HG03064 (cell line): ENCODE results near the gene OR2B2.
"Not testable (repeated sequence)": the region's sequence is repeated elsewhere in the genome, so short reads cannot be mapped to it uniquely, and the experiment has no call there.

Source experiments
- ATAC-seq: cut with Tn5 transposase; IDR thresholded peaks from one replicate; pipeline ENCODE4 v1.9.1; 2021; ENCODE audit warnings: low read depth; ENCODE audit not compliant: unreplicated experiment

OR2B2 gene

GRCh38 chr6:27911956-27912446 lies at the start of gene OR2B2:
Gene OR2B2, minus strand, starts transcription at chr6:27912396. Its CDS starts 77 bp downstream, at chr6:27912319.
- ATAC-seq, result no peak

- ATAC-seq, result no peak
Observed at GRCh38 chr6:27957516-27957915, 45.3 kb upstream of the OR2B2 start.

DNA sequence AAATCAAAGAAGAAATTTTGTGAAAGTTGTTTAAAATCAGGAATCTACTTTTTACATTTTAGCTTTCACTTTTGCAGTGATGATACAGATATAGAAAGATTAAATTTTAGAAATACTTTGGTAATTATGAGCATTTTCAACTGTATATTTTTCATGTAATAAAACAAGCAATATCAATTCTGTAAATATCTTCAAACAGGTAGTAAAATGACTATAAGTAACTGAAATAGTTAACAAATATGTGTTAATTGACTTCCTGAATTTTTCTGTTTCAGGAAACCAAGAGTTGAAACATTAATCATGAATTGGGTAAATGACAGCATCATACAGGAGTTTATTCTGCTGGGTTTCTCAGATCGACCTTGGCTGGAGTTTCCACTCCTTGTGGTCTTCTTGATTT lies 44.7 kb upstream of the OR2B2 start, which contains the start of gene OR2B6:
Gene OR2B6, plus strand, starts transcription at position 301 of the 400 bp plus-strand sequence. Its CDS starts 0 bp downstream, at position 301.
- no peak for ATAC-seq

DNA sequence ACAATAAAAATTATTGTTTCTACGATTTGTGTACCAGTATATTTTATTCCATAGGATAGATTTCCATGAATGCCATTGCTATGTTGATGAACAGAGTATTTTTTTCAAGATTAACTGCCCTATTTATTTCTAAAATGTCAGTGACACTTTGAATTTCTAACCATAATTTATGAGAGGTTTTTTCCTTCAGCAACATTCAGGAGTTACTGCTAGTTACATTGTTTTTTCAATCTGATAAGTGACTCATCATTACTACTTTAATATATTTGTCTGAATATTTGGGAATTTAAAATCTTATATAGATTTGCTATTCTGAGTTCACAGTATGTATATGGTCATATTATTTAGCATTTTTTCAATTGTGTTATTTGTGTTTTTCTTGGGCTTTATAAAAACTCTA lies 38.8 kb upstream of the OR2B2 start:
- no peak for ATAC-seq

DNA sequence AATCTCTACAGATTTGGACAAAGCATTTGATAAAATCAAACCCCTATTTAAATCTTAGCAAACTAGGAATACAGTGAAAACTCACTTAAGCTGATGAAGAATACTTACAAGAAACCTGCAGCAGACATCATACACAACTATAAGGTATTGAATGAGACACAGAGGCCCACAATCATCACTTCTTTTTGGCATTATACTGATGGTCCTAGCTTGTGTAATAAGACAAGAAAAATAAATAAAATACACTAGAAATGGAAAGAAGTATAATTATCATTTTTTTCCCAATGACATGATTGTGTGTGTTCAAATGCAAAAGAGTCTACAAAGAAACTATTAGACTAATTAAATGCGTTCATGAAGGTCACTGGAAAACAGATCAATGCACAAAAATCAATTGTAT lies 36.0 kb upstream of the OR2B2 start:
- ATAC-seq, result no peak

DNA sequence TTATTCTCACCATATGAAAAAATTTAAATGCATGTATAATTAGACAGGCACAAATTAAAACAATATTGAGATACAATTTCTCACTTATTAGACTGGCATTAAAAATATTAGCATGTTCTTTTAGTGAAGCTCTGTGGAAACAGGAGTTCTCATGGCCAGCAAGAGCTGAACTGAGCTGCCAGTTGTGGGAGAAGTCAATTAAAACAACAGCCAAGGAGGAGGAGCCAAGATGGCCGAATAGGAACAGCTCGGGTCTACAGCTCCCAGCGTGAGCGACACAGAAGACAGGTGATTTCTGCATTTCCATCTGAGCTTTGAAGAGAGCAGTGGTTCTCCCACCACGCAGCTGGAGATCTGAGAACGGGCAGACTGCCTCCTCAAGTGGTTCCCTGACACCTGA lies 30.9 kb upstream of the OR2B2 start:
- ATAC-seq, result not testable (repeated sequence)

DNA sequence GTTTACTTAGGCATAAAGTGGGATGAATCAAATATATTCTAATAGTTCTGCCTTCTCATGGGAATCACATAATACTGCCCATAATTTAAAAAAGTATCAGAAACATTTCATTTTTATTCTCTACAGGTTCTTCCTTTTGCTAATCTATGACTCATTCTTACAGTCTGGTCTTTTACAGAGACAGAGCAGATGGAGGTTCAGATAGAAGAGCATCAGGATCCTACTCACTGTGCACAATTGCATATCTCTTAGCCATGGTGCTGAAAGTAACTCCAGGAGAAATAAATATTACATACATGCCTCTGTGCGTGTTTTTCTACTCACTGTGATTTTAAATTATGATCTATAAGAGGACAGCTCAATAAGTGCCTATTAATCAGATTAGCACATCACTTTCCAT lies 28.6 kb upstream of the OR2B2 start:
- no peak for ATAC-seq

DNA sequence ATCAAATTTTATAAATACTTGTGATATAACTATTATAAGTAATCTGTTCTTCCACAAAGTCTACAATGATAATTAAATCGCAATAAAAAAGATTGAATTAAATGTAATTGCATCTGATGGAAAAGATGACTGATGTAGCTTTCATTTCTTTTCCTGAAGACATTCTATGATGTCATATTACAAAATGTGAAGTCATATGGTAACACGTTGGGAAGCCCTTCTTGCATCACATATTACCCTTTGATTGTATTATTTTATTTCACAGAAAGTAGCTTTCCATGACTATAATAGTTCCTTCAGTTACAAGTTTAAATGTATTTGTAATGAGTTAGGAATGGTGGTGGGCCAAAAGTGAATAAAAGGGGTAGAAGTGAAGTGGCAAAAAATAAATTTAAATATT lies 19.0 kb upstream of the OR2B2 start:
- ATAC-seq, result no peak

DNA sequence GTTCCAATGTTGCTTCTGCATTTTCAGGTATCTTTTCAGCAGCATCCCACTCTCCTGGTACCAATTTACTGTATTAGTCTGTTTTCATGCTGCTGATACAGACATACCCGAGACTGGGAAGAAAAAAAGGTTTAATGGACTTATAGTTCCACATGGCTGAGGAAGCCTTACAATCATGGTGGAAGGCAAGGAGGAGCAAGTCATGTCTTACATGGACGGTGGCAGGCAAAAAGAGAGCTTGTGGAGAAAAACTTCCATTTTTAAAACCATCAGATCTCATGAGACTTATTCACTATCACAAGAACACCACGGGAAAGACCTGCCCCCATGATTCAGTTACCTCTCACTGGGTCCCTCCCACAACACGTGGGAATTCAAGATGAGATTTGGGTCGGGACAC lies 17.7 kb upstream of the OR2B2 start:
- not testable (repeated sequence) for ATAC-seq

DNA sequence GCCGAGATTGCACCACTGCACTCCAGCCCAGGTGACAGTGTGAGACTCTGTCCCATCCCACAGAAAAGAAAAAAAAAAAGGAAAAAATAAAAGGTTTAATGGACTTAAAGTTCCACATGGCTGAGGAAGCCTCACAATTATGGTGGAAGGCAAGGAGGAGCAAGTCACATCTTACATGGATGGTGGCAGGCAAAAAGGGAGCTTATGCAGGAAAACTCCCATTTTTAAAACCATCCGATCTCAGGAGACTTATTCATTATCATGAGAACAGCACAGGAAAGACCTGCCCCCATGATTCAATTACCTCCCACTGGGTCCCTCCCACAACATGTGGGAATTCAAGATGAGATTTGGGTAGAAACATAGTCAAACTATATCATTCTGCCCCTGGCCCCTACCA lies 15.8 kb upstream of the OR2B2 start:
- ATAC-seq, result not testable (repeated sequence)

GRCh38 chr6:27924179-27924578 lies 12.0 kb upstream of the OR2B2 start:
- no peak for ATAC-seq

DNA sequence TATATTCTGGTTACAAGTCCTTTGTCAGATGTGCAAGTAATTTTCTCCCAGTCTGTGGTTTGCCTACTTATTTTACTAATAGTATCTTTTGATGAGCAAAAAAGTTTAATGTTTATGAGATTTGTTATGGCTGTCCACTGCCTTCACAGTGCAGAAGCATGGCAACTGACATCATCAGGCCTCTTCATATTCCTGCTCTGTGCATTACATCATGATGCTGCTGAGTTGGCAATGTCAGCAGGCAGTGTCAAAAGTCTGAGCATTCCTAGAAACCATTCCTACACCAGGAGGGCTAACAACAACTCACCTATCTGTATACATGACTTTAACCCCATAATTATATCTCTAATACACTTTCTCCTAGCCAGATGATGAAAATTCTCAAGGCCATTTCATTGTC lies 10.8 kb upstream of the OR2B2 start:
- no peak for ATAC-seq

GRCh38 chr6:27908017-27908416 lies 4.2 kb downstream of the OR2B2 start:
- no peak for ATAC-seq

DNA sequence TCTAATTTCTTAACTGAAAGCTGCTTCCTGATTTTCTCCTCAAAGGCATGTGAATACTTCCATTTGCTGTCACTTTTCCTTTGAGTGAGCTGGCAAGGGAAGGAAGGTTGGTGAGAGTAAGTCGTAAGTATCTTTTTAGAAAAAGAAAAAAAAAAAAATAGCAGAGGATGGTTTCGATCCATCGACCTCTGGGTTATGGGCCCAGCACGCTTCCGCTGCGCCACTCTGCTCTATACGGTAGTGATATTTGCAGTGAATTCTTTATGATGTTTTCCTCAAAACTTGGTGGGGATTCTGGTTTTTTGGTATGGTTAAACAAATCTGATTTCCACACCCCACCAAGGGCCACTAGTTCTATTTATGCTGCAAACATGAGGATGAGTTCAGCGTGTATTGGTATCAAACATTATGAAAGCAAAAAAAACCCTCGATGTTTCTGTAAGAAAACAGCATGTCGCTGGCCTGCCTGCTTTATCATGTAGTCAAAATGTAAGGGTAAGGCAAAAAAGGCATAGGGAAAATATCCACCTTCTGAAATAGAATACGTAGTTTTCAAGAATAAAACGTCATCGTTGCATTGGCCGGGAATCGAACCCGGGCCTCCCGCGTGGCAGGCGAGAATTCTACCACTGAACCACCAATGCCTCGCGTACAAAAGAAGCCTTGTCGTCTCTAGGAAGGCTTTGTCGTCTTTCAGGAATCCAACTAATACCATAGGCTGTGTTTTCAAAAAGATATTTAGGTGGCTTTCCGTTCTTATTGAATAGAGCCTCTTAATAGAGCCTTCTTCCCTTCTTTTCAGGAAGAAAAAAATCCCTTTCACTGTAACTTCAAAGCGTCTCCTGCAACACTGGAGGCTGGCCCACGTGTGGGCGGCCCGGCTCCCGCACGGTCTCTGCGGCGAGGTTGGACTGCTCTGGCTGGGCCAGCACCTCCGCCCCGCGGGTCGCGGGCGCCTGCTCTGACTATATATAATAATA lies 9.6 kb downstream of the OR2B2 start:
- peak; percentile 63 for ATAC-seq

GRCh38 chr6:27901801-27902200 lies 10.4 kb downstream of the OR2B2 start:
- no peak for ATAC-seq

DNA sequence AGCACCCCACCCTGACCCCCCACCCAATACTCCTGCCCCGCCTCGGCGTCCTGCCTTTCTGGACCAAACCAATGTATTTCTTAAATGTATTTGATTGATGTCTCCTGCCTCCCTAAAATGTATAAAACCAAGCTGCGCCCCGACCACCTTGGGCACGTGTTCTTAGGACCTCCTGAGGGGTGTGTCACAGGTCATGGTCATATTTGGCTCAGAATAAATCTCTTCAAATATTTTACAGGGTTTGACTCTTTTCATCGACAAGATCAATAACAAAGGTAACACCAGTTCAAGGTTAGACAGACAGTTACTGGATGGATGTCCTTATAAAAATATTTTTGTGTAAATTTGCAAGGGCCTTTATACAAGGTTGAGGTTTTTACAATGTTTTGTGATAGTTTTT lies 12.0 kb downstream of the OR2B2 start:
- not testable (repeated sequence) for ATAC-seq

DNA sequence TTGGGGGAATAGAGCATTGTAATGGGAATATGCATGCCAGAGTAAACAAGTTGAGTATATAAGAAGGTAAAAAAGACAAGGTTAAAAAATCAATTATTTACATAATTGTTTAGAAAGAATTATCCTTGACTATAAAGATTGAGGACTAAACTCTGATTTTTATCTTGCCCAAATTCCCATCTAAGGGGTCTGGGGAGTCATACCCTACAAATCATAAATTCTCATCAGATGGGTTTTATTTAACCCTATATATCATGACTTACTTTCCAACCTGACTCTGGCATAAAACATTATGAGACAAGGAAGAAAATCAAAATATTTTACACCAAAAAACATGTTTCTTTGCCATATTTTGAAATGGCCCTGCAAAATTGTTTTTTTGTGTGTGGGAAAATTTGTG lies 12.7 kb downstream of the OR2B2 start:
- no peak for ATAC-seq

DNA sequence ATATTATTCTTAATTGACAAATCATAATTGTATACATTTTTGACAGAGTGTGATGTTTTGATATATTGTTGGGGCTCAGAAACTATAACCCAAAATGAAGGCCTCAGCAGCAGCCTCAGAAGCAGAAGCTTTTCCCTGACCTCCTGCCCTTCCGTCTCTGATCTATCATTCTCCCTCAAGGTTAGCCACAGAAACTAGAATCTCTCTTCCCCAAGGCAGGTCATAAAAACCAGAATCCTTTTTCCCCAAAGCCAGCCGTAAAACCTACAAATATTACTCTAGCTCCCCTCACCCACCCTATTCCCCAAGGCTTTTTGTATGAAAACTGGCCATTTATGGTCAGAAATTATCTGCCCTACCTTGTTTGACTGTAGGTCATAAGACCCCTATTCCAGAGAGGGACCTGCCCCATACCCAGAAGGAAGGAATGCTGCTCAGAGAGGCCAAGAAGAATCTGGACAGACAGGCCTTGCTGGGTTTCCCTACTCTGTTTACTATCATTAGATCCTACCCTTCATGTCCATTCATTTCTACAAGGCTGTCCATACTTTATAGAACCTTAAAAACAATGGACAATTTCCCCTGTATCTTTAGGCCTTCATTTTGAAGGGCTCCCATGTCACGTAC lies 14.5 kb downstream of the OR2B2 start:
- ATAC-seq, result no peak

DNA sequence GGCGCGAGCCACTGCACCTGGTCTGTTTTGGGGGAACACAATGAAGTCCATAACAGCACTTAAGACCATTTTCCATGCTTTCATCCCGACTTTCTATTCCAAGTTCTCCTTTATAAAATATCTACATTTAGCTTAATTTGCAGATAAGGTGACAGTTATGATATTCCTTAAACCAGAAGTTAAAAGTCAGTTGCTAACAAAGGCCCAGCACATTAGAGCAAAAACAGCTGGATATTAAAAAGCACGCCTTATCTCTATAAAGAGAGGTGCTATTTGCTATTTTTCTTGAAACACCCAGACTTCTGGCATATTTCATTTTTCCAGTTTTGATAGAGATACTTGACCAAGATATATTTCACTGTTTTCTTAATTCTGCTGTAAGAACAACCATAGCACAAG lies 15.8 kb downstream of the OR2B2 start:
- ATAC-seq, result no peak

GRCh38 chr6:27894839-27895762 lies 17.1 kb downstream of the OR2B2 start:
- no peak for ATAC-seq
